Liver (tissue), 9 donors: ENCODE data around the gene MEN1. TPM values are rescaled to one million over a fixed set of nuclear protein-coding genes. Genes with fewer than 3 reads are reported as not detected.

Source experiments
- DNase-seq: peaks from one replicate; pipeline ENCODE4 v3.0.0-alpha.2; 2017; ENCODE audit warnings: low spot score
- H3K27ac ChIP-seq, 2 donors: one replicate each; pipeline ENCODE4 v1.7.0; 2013; ENCODE audit warnings: inconsistent platforms in 2 of 2, low read length in 2 of 2, control low read depth in 1 of 2, low read depth in 1 of 2, mild to moderate bottlenecking in 1 of 2
- H3K27me3 ChIP-seq, 4 donors: one replicate each; pipeline versions ENCODE4 v1.6.1 to v1.7.0; 2013; ENCODE audit warnings: low read length in 3 of 4, inconsistent platforms in 1 of 4, mild to moderate bottlenecking in 1 of 4, moderate library complexity in 1 of 4; ENCODE audit not compliant: control insufficient read depth in 4 of 4, insufficient read depth in 4 of 4
- H3K36me3 ChIP-seq, 4 donors: one replicate each; pipeline versions ENCODE4 v1.6.1 to v1.7.0; 2013; ENCODE audit warnings: low read length in 3 of 4, mild to moderate bottlenecking in 3 of 4, low read depth in 1 of 4, moderate library complexity in 1 of 4; ENCODE audit not compliant: control insufficient read depth in 4 of 4, insufficient read depth in 3 of 4
- H3K4me1 ChIP-seq, 4 donors: one replicate each; pipeline versions ENCODE4 v1.6.1 to v1.7.0; 2013; ENCODE audit warnings: low read length in 3 of 4, mild to moderate bottlenecking in 3 of 4, moderate library complexity in 1 of 4; ENCODE audit not compliant: control insufficient read depth in 4 of 4, insufficient read depth in 4 of 4
- H3K4me3 ChIP-seq, 3 donors: one replicate each; pipeline versions ENCODE4 v1.6.1 to v1.7.0; 2013; ENCODE audit warnings: low read length in 3 of 3, control low read depth in 1 of 3, low read depth in 1 of 3, mild to moderate bottlenecking in 1 of 3
- H3K9ac ChIP-seq, 2 donors: one replicate each; pipeline ENCODE4 v1.7.0; 2013; ENCODE audit warnings: low read length in 2 of 2, mild to moderate bottlenecking in 2 of 2, moderate library complexity in 2 of 2, control low read depth in 1 of 2, low read depth in 1 of 2
- H3K9me3 ChIP-seq, 4 donors: one replicate each; pipeline versions ENCODE4 v1.6.1 to v1.7.0; 2013; ENCODE audit warnings: low read length in 3 of 4; ENCODE audit not compliant: control insufficient read depth in 4 of 4
- EGR1 ChIP-seq, 2 donors: IDR thresholded peaks; 2 replicates each; pipeline ENCODE4 v1.6.1; 2016 to 2018; ENCODE audit warnings: antibody characterized with exemption in 2 of 2, low read depth in 2 of 2
- FOXA1 ChIP-seq: IDR thresholded peaks from 2 replicates; pipeline ENCODE4 v1.6.1; 2016; ENCODE audit warnings: antibody characterized with exemption
- FOXA2 ChIP-seq: IDR thresholded peaks from 2 replicates; pipeline ENCODE4 v1.6.1; 2016; ENCODE audit warnings: antibody characterized with exemption
- GABPA ChIP-seq, 2 donors: IDR thresholded peaks in 1 of 2; conservative IDR thresholded peaks in 1 of 2; 2 replicates each; pipeline ENCODE4 v1.6.1; 2016; ENCODE audit warnings: antibody characterized with exemption in 2 of 2, mild to moderate bottlenecking in 1 of 2, moderate library complexity in 1 of 2
- HNF4A ChIP-seq, 2 donors: conservative IDR thresholded peaks; 2 replicates each; pipeline ENCODE4 v1.6.1; 2016; ENCODE audit warnings: antibody characterized with exemption in 2 of 2, mild to moderate bottlenecking in 2 of 2
- HNF4G ChIP-seq: IDR thresholded peaks from 2 replicates; pipeline ENCODE4 v1.6.1; 2016; ENCODE audit warnings: antibody characterized with exemption
- JUND ChIP-seq, 2 donors: IDR thresholded peaks; 2 replicates each; pipeline ENCODE4 v1.6.1; 2016; ENCODE audit warnings: antibody characterized with exemption in 2 of 2
- NR2F2 ChIP-seq: IDR thresholded peaks from 2 replicates; pipeline ENCODE4 v1.6.1; 2016; ENCODE audit warnings: antibody characterized with exemption
- RAD21 ChIP-seq, 2 donors: IDR thresholded peaks; 2 replicates each; pipeline ENCODE4 v1.6.1; 2016; ENCODE audit warnings: antibody characterized with exemption in 2 of 2, mild to moderate bottlenecking in 2 of 2
- RXRA ChIP-seq, 2 donors: IDR thresholded peaks; 2 replicates each; pipeline ENCODE4 v1.6.1; 2017 to 2018; ENCODE audit warnings: antibody characterized with exemption in 2 of 2, mild to moderate bottlenecking in 1 of 2
- SP1 ChIP-seq: IDR thresholded peaks from 2 replicates; pipeline ENCODE4 v1.6.1; 2018; ENCODE audit warnings: antibody characterized with exemption, mild to moderate bottlenecking
- TAF1 ChIP-seq: conservative IDR thresholded peaks from 2 replicates; pipeline ENCODE4 v1.6.1; 2016; ENCODE audit warnings: antibody characterized with exemption, mild to moderate bottlenecking
- YY1 ChIP-seq: IDR thresholded peaks from 2 replicates; pipeline ENCODE4 v1.6.1; 2016; ENCODE audit warnings: antibody characterized with exemption, mild to moderate bottlenecking
- WGBS: extraction: QIAGEN DNeasy Blood & Tissue Kit; methylation state at CpG from one replicate; pipeline ENCODE4 v1.1.7; 2013; 5-methylcytosine and 5-hydroxymethylcytosine counted together
- polyA plus RNA-seq, 2 donors: library from polyadenylated mRNA; stranded (reverse) in 1 of 2; unstranded in 1 of 2; fragments of 200-250 nt in 1 of 2; fragments of >200 nt in 1 of 2; fragmentation: Nextera tagmentation in 1 of 2; extraction: Ambion mirVana in 1 of 2; gene quantifications; one replicate each; pipeline versions ENCODE4 v1.2.1 to v1.2.3, GENCODE V29; 2013 to 2015
- total RNA-seq, 2 donors: library from RNA; depleted of rRNA; stranded (reverse); fragments of >200 nt; gene quantifications; one replicate each; pipeline ENCODE4 v1.2.3, GENCODE V29; 2014
- TF ChIP-seq, protein P1 (sequence below): fragments of 150-350 bp; IDR thresholded peaks from 2 replicates; pipeline ENCODE4 v1.5.1; 2017; ENCODE audit warnings: improper control_type of control experiment, low read depth, low read length; ENCODE audit not compliant: missing input control
- TF ChIP-seq, protein P2 (sequence below): IDR thresholded peaks from 2 replicates; pipeline ENCODE4 v1.6.1; 2016; ENCODE audit warnings: antibody characterized with exemption
- TF ChIP-seq, protein P3 (sequence below): IDR thresholded peaks from 2 replicates; pipeline ENCODE4 v1.6.1; 2016; ENCODE audit warnings: antibody characterized with exemption, mild to moderate bottlenecking
- TF ChIP-seq, protein P4 (sequence below): IDR thresholded peaks from 2 replicates; pipeline ENCODE4 v1.6.1; 2016; ENCODE audit warnings: antibody characterized with exemption
- TF ChIP-seq, protein P5 (sequence below): IDR thresholded peaks from 2 replicates; pipeline ENCODE4 v1.6.1; 2016; ENCODE audit warnings: antibody characterized with exemption
- donor health status: healthy.
- donor health status: healthy.
- donor health status: healthy.
- donor health status: healthy.
- donor health status: healthy.

MEN1 gene
- total and polyA plus RNA-seq, 4 donors: 9.0 to 15.1 (median 13.4) TPM

DNA sequence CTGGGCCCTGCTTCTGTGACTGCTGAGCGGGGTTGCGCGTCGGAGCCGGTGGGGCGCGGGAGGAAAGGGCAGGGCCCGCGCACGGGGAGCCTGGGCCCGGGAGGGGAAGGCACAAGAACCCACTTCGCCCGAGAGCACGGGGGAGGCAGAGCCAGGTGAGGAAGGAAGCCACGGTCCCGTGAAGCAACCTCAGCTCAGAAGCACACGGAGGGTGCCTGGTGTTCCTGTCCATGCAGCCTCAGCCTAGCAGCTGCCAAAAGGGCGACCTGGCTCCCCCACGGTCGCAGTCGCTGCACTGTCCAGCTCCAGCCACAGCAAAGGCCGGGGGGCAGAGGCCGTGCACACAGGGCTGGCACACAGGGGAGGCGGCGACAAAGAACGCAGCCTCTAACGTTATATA lies 43.4 kb upstream of the MEN1 start:
- no peak for DNase-seq
- Histone ChIP-seq H3K27ac (peak overlapping the region in 1 of 2 donors; percentile 16), H3K9ac (no peak overlapping the region), H3K4me1 (peaks cover 10 to 37% (median 25%) of the 10 kb centered on the region in 4 donors), H3K36me3 (peaks cover 0 to 9% (median 3%) of the 10 kb centered on the region in 4 donors), H3K9me3 (no peaks in the 10 kb centered on the region), H3K4me3 (no peak overlapping the region), H3K27me3 (no peaks in the 10 kb centered on the region)
- 83% methylated on average over 27 of the region's 27 CpGs for WGBS
- TF ChIP-seq, protein P1, sequence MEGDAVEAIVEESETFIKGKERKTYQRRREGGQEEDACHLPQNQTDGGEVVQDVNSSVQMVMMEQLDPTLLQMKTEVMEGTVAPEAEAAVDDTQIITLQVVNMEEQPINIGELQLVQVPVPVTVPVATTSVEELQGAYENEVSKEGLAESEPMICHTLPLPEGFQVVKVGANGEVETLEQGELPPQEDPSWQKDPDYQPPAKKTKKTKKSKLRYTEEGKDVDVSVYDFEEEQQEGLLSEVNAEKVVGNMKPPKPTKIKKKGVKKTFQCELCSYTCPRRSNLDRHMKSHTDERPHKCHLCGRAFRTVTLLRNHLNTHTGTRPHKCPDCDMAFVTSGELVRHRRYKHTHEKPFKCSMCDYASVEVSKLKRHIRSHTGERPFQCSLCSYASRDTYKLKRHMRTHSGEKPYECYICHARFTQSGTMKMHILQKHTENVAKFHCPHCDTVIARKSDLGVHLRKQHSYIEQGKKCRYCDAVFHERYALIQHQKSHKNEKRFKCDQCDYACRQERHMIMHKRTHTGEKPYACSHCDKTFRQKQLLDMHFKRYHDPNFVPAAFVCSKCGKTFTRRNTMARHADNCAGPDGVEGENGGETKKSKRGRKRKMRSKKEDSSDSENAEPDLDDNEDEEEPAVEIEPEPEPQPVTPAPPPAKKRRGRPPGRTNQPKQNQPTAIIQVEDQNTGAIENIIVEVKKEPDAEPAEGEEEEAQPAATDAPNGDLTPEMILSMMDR: no peak
- TF ChIP-seq HNF4A (conservative IDR thresholded peaks at IDR 0.05) (no peak), RXRA (IDR thresholded peaks at IDR 0.05) (no peak)

DNA sequence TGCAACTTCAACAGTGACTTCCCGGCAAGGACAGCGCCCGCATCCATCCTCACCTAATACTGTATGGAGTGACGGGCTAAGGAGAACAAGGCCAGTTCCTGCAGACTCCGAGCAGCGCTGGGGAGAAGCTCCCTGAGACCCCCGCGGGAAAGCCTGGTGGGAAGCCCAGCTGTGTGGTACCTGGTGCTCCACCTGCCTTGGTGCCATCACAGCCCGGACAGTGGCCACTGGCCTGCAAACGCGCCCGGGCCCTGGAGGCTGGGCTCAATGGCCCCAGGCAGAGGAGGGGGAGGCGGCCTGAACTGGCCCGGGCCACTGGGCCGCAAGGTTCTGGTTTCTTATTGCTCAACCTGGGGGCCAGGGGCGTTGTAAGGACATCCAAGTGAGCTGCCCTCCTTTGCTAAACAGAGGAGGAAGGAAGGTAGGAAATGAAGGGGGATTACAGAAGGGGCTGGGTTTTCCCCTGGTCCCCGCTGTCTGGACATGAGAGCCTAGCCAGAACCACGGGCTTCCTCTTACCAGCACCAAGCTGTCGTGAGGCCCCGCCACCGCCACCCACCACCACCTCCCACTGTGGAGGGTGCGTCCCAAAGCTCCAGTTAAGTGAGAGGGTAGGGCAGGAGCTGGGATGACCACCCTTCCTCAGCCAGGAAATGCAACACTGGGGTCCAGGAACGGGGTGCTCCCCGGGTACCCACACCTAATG lies 42.6 kb upstream of the MEN1 start:
- Histone ChIP-seq H3K9ac (no peak overlapping the region), H3K27me3 (no peaks in the 10 kb centered on the region), H3K4me1 (peaks cover 11 to 44% (median 32%) of the 10 kb centered on the region in 4 donors), H3K9me3 (no peaks in the 10 kb centered on the region), H3K36me3 (peaks cover 0 to 9% (median 3%) of the 10 kb centered on the region in 4 donors), H3K4me3 (no peak overlapping the region), H3K27ac (peak overlapping the region in 1 of 2 donors; percentile 16)
- WGBS: 82% methylated on average over 24 of the region's 24 CpGs
- TF ChIP-seq, protein P2, sequence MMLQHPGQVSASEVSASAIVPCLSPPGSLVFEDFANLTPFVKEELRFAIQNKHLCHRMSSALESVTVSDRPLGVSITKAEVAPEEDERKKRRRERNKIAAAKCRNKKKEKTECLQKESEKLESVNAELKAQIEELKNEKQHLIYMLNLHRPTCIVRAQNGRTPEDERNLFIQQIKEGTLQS: no peak
- TF ChIP-seq FOXA2 (no peak), EGR1 (IDR thresholded peaks at IDR 0.05; ENCODE audit: low read depth in 2 of 2) (no peak), HNF4G (no peak), NR2F2 (no peak), TAF1 (no peak), SP1 (no peak), JUND (IDR thresholded peaks at IDR 0.05) (no peak), RXRA (IDR thresholded peaks at IDR 0.05) (no peak), YY1 (no peak), FOXA1 (no peak), GABPA (IDR thresholded peaks at IDR 0.05 in 1 of 2, conservative IDR thresholded peaks at IDR 0.05 in 1 of 2) (no peak), HNF4A (conservative IDR thresholded peaks at IDR 0.05) (no peak), RAD21 (IDR thresholded peaks at IDR 0.05) (no peak)
- TF ChIP-seq, protein P1: no peak
- TF ChIP-seq, protein P3, sequence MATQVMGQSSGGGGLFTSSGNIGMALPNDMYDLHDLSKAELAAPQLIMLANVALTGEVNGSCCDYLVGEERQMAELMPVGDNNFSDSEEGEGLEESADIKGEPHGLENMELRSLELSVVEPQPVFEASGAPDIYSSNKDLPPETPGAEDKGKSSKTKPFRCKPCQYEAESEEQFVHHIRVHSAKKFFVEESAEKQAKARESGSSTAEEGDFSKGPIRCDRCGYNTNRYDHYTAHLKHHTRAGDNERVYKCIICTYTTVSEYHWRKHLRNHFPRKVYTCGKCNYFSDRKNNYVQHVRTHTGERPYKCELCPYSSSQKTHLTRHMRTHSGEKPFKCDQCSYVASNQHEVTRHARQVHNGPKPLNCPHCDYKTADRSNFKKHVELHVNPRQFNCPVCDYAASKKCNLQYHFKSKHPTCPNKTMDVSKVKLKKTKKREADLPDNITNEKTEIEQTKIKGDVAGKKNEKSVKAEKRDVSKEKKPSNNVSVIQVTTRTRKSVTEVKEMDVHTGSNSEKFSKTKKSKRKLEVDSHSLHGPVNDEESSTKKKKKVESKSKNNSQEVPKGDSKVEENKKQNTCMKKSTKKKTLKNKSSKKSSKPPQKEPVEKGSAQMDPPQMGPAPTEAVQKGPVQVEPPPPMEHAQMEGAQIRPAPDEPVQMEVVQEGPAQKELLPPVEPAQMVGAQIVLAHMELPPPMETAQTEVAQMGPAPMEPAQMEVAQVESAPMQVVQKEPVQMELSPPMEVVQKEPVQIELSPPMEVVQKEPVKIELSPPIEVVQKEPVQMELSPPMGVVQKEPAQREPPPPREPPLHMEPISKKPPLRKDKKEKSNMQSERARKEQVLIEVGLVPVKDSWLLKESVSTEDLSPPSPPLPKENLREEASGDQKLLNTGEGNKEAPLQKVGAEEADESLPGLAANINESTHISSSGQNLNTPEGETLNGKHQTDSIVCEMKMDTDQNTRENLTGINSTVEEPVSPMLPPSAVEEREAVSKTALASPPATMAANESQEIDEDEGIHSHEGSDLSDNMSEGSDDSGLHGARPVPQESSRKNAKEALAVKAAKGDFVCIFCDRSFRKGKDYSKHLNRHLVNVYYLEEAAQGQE: no peak
- TF ChIP-seq, protein P4, sequence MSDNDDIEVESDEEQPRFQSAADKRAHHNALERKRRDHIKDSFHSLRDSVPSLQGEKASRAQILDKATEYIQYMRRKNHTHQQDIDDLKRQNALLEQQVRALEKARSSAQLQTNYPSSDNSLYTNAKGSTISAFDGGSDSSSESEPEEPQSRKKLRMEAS: no peak
- TF ChIP-seq, protein P5, sequence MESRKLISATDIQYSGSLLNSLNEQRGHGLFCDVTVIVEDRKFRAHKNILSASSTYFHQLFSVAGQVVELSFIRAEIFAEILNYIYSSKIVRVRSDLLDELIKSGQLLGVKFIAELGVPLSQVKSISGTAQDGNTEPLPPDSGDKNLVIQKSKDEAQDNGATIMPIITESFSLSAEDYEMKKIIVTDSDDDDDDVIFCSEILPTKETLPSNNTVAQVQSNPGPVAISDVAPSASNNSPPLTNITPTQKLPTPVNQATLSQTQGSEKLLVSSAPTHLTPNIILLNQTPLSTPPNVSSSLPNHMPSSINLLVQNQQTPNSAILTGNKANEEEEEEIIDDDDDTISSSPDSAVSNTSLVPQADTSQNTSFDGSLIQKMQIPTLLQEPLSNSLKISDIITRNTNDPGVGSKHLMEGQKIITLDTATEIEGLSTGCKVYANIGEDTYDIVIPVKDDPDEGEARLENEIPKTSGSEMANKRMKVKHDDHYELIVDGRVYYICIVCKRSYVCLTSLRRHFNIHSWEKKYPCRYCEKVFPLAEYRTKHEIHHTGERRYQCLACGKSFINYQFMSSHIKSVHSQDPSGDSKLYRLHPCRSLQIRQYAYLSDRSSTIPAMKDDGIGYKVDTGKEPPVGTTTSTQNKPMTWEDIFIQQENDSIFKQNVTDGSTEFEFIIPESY: no peak
- DNase-seq: no peak
